H1 (cell line): ENCODE measurements around the gene KRT84. TPM values are rescaled to one million over a fixed set of nuclear protein-coding genes. Genes with fewer than 3 reads are reported as not detected.

Source experiments
- CTCF ChIA-PET: fragments of 300-600 bp; sonication (Branson Sonifier 250); formaldehyde crosslinking; loops from one replicate; lab custom pipeline; 2021; ENCODE audit not compliant: partially characterized antibody; lab: Charles Lee
- POLR2A ChIA-PET: fragments of 300-600 bp; sonication (Branson Sonifier 250); formaldehyde crosslinking; loops from one replicate; lab custom pipeline; 2021; ENCODE audit warnings: inconsistent platforms; ENCODE audit not compliant: partially characterized antibody; lab: Charles Lee
- DNase-seq, 2 experiments: peaks; one replicate each; pipeline versions ENCODE4 v3.0.0 to v3.0.0-alpha.2; 2010 to 2022; ENCODE audit warnings: low spot score in 2 of 2, low read depth in 1 of 2, mixed read lengths in 1 of 2
- FAIRE-seq: peaks from 2 replicates; lab custom pipeline; 2011; peaks lifted over from hg19 to GRCh38; lab: Jason Lieb, UNC
- H2AFZ ChIP-seq: 2 replicates; pipeline ENCODE4 v1.8.1; 2012; ENCODE audit warnings: low read length, inconsistent platforms
- H2AK5ac ChIP-seq: 2 replicates; pipeline ENCODE4 v1.6.1; 2013; ENCODE audit warnings: low read depth, low read length
- H2BK120ac ChIP-seq: replicated peaks from 2 replicates; pipeline ENCODE3; 2013; ENCODE audit warnings: low read depth, low read length, inconsistent platforms
- H2BK12ac ChIP-seq: 2 replicates; pipeline ENCODE4 v1.6.1; 2013; ENCODE audit warnings: low read depth, low read length
- H2BK15ac ChIP-seq: 2 replicates; pipeline ENCODE4 v1.6.1; 2013; ENCODE audit warnings: low read length
- H2BK20ac ChIP-seq: 2 replicates; pipeline ENCODE4 v1.6.1; 2013; ENCODE audit warnings: low read length
- H2BK5ac ChIP-seq: 2 replicates; pipeline ENCODE4 v1.6.1; 2013; ENCODE audit warnings: low read depth, low read length
- H3K14ac ChIP-seq: 2 replicates; pipeline ENCODE4 v1.6.1; 2013; ENCODE audit warnings: inconsistent platforms; ENCODE audit not compliant: insufficient read length
- H3K18ac ChIP-seq: 2 replicates; pipeline ENCODE4 v1.6.1; 2013; ENCODE audit warnings: low read length; ENCODE audit errors: extremely low read depth
- H3K23ac ChIP-seq: 2 replicates; pipeline ENCODE4 v1.6.1; 2013; ENCODE audit warnings: inconsistent platforms; ENCODE audit not compliant: insufficient read length
- H3K23me2 ChIP-seq: 2 replicates; pipeline ENCODE4 v1.6.1; 2013; ENCODE audit warnings: low read depth, low read length
- H3K27ac ChIP-seq: 2 replicates; pipeline ENCODE4 v1.6.1; 2011; ENCODE audit warnings: low read depth, low read length, inconsistent platforms
- H3K27me3 ChIP-seq, 4 experiments: replicated peaks in 1 of 4; 1 replicate in 1 of 4; 2 replicates in 3 of 4; pipeline versions ENCODE4 v1.6.1 to v1.8.1; 2011 to 2013; ENCODE audit warnings: low read length in 3 of 4, mild to moderate bottlenecking in 3 of 4, inconsistent platforms in 2 of 4, mixed read lengths in 2 of 4, moderate library complexity in 1 of 4; ENCODE audit not compliant: control insufficient read depth in 3 of 4, insufficient read depth in 3 of 4; ENCODE audit errors: extremely low read depth in 1 of 4
- H3K36me3 ChIP-seq, 4 experiments: 2 replicates each; pipeline versions ENCODE4 v1.6.1 to v1.8.1; 2011 to 2013; ENCODE audit warnings: mild to moderate bottlenecking in 4 of 4, low read length in 3 of 4, moderate library complexity in 2 of 4, control low read depth in 1 of 4, inconsistent platforms in 1 of 4; ENCODE audit not compliant: insufficient read depth in 4 of 4, control insufficient read depth in 2 of 4
- H3K4ac ChIP-seq: replicated peaks from 2 replicates; pipeline ENCODE3; 2013; ENCODE audit warnings: low read length, low read depth, mixed read lengths, inconsistent platforms; ENCODE audit not compliant: insufficient read length
- H3K4me1 ChIP-seq, 4 experiments: replicated peaks in 1 of 4; 1 replicate in 1 of 4; 2 replicates in 3 of 4; pipeline versions ENCODE4 v1.6.1 to v1.8.1; 2011 to 2013; ENCODE audit warnings: low read length in 3 of 4, inconsistent platforms in 2 of 4, mixed read lengths in 1 of 4; ENCODE audit not compliant: insufficient read depth in 4 of 4, control insufficient read depth in 3 of 4
- H3K4me2 ChIP-seq, 2 experiments: 2 replicates each; pipeline versions ENCODE4 v1.6.1 to v1.8.1; 2011 to 2013; ENCODE audit warnings: low read depth in 2 of 2, low read length in 2 of 2, control low read depth in 1 of 2, inconsistent platforms in 1 of 2, mild to moderate bottlenecking in 1 of 2; ENCODE audit not compliant: insufficient read depth in 1 of 2
- H3K4me3 ChIP-seq, 4 experiments: fragments of 200-600, 300-600 bp in 1 of 4; sonication (generic), shearing (Covaris generic), sonication (Bioruptor Twin) in 1 of 4; 2 replicates each; pipeline versions ENCODE4 v1.5.1 to v1.8.1; 2011 to 2016; ENCODE audit warnings: low read length in 4 of 4, low read depth in 3 of 4, control low read depth in 2 of 4, inconsistent platforms in 2 of 4, mild to moderate bottlenecking in 2 of 4, mixed read lengths in 1 of 4, moderate library complexity in 1 of 4; ENCODE audit not compliant: insufficient read depth in 2 of 4; ENCODE audit errors: extremely low read depth in 1 of 4
- H3K56ac ChIP-seq: replicated peaks from 2 replicates; pipeline ENCODE3; 2013; ENCODE audit warnings: low read depth, mild to moderate bottlenecking, mixed read lengths, low read length, inconsistent platforms; ENCODE audit not compliant: insufficient read length
- H3K79me1 ChIP-seq: 2 replicates; pipeline ENCODE4 v1.6.1; 2013; ENCODE audit warnings: low read depth, low read length, control low read depth
- H3K79me2 ChIP-seq, 2 experiments: 2 replicates each; pipeline versions ENCODE4 v1.6.1 to v1.8.1; 2012 to 2013; ENCODE audit warnings: low read length in 2 of 2, mild to moderate bottlenecking in 2 of 2, inconsistent platforms in 1 of 2; ENCODE audit not compliant: insufficient read depth in 2 of 2, control insufficient read depth in 1 of 2
- H3K9ac ChIP-seq, 4 experiments: replicated peaks in 1 of 4; 1 replicate in 1 of 4; 2 replicates in 3 of 4; pipeline versions ENCODE4 v1.6.1 to v1.8.1; 2011 to 2013; ENCODE audit warnings: low read depth in 3 of 4, low read length in 3 of 4, control low read depth in 2 of 4, mild to moderate bottlenecking in 2 of 4, moderate library complexity in 2 of 4, inconsistent platforms in 1 of 4; ENCODE audit errors: extremely low read depth in 1 of 4
- H3K9me3 ChIP-seq, 2 experiments: 2 replicates each; pipeline versions ENCODE4 v1.6.1 to v1.8.1; 2012 to 2013; ENCODE audit warnings: mild to moderate bottlenecking in 2 of 2, moderate library complexity in 2 of 2, control low read depth in 1 of 2, inconsistent platforms in 1 of 2, low read depth in 1 of 2, low read length in 1 of 2, mixed read lengths in 1 of 2; ENCODE audit not compliant: insufficient read depth in 2 of 2
- H4K20me1 ChIP-seq, 2 experiments: replicated peaks in 1 of 2; 2 replicates each; pipeline versions ENCODE3 to v1.8.1; 2011 to 2013; ENCODE audit warnings: inconsistent platforms in 2 of 2, low read length in 2 of 2, mild to moderate bottlenecking in 1 of 2; ENCODE audit not compliant: insufficient read depth in 2 of 2, control insufficient read depth in 1 of 2
- H4K5ac ChIP-seq: 2 replicates; pipeline ENCODE4 v1.6.1; 2013; ENCODE audit warnings: low read length, low read depth, mixed read lengths, inconsistent platforms; ENCODE audit not compliant: insufficient read length
- H4K8ac ChIP-seq: 2 replicates; pipeline ENCODE4 v1.8.0; 2013; ENCODE audit warnings: mild to moderate bottlenecking, moderate library complexity, low read length, inconsistent platforms; ENCODE audit not compliant: insufficient read depth; ENCODE audit errors: extremely low read depth
- H4K91ac ChIP-seq: replicated peaks from 2 replicates; pipeline ENCODE3; 2013; ENCODE audit warnings: low read length, mixed read lengths, inconsistent platforms; ENCODE audit not compliant: insufficient read length
- BACH1 ChIP-seq: IDR thresholded peaks from 2 replicates; pipeline ENCODE4 v1.6.1; 2012; ENCODE audit warnings: low read length, improper control_type of control experiment
- JUN ChIP-seq: IDR thresholded peaks from 2 replicates; pipeline ENCODE4 v1.6.1; 2011; ENCODE audit warnings: low read depth, mild to moderate bottlenecking, improper control_type of control experiment, low read length
- MAX ChIP-seq: IDR thresholded peaks from 2 replicates; pipeline ENCODE4 v1.6.1; 2012; ENCODE audit warnings: inconsistent platforms
- RBBP5 ChIP-seq: IDR thresholded peaks from 2 replicates; pipeline ENCODE4 v1.7.1; 2012; ENCODE audit warnings: low read depth, mild to moderate bottlenecking, inconsistent platforms, low read length, moderate library complexity, borderline replicate concordance
- SIRT6 ChIP-seq: IDR thresholded peaks from one replicate; pipeline ENCODE4 v1.7.1; 2012; ENCODE audit warnings: low read length, inconsistent platforms
- SRF ChIP-seq: IDR thresholded peaks from 2 replicates; pipeline ENCODE4 v1.6.1; 2011; ENCODE audit warnings: mild to moderate bottlenecking, low read depth, low read length, moderate library complexity
- WGBS, 2 experiments: shearing (Covaris generic) in 1 of 2; methylation state at CpG; one replicate each; pipeline versions ENCODE4 v1.1.6 to v1.1.7; 2013 to 2015; ENCODE audit warnings: low lambda C conversion rate in 2 of 2, mixed read lengths in 2 of 2, inconsistent platforms in 1 of 2, low coverage in 1 of 2, missing lambda C conversion rate in 1 of 2; ENCODE audit not compliant: insufficient replicate concordance in 2 of 2, insufficient coverage in 1 of 2, insufficient read length in 1 of 2; ENCODE audit errors: extremely low coverage in 1 of 2, missing lambda C conversion rate in 1 of 2; 5-methylcytosine and 5-hydroxymethylcytosine counted together
- polyA plus RNA-seq, 7 experiments: library from polyadenylated mRNA; depleted of rRNA in 3 of 7; stranded (reverse) in 5 of 7; unstranded in 2 of 7; fragments of >200 nt in 5 of 7; fragments of 200-250 nt in 2 of 7; gene quantifications; 1 replicate in 5 of 7; 2 replicates in 1 of 7; 4 replicates in 1 of 7; pipeline versions ENCODE4 v1.2.1 to v1.2.3, GENCODE V29; 2011 to 2013; ENCODE audit warnings: missing spikeins in 2 of 7, mixed read lengths in 2 of 7
- total RNA-seq: library from RNA; stranded (reverse); fragmentation: NEBNext Ultra II Directional; extraction: Animal tissue kit (Norgen Biotek cat#: 25700); gene quantifications from 2 replicates; pipeline ENCODE4 v1.2.1, GENCODE V29; 2021

Gene KRT84
- total and polyA plus RNA-seq, 2 of the 8 experiments (the other 6 are each of a cell fraction or from before 2014, with no cell fraction given): not detected

GRCh38 chr12:52346593-52346992 is 38.9 kb downstream of the KRT84 start:
- no peak overlapping the region for H3K4me2 ChIP-seq
- H4K91ac ChIP-seq: no peak overlapping the region
- H3K18ac ChIP-seq: no peak overlapping the region
- ChIA-PET CTCF (interaction anchor here (1.0 to 10.9 kb wide), 6 partner anchors 16 to 216 kb away, joined by 3 to 126 read pairs (median 6); no protein-coding TSS in a partner anchor), POLR2A (no interaction called here)
- H3K9me3 ChIP-seq: no peaks in the 10 kb centered on the region
- H2BK12ac ChIP-seq: no peak overlapping the region
- no peaks in the 10 kb centered on the region for H3K4me1 ChIP-seq
- H3K4ac ChIP-seq: no peak overlapping the region
- no peak overlapping the region for H2BK15ac ChIP-seq
- no peak overlapping the region for H2BK5ac ChIP-seq
- DNase-seq: no peak
- H4K20me1 ChIP-seq: no peaks in the 10 kb centered on the region
- no peak overlapping the region for H2AK5ac ChIP-seq
- no peaks in the 10 kb centered on the region for H3K23me2 ChIP-seq
- no peak overlapping the region for H3K23ac ChIP-seq
- no peaks in the 10 kb centered on the region for H3K36me3 ChIP-seq
- no peak overlapping the region for H3K27ac ChIP-seq
- H3K79me1 ChIP-seq: no peaks in the 10 kb centered on the region
- H2AFZ ChIP-seq: no peak overlapping the region
- WGBS, 2 experiments: 56% methylated on average over 4 of the region's 4 CpGs; no CpG with 5 or more reads in 1 of the 2 experiments
- no peak overlapping the region for H3K14ac ChIP-seq
- H4K8ac ChIP-seq: no peak overlapping the region
- no peak overlapping the region for H2BK120ac ChIP-seq
- no peak overlapping the region for H4K5ac ChIP-seq
- H3K9ac ChIP-seq: no peak overlapping the region
- H3K56ac ChIP-seq: no peak overlapping the region
- no peak overlapping the region for H3K4me3 ChIP-seq
- no peaks in the 10 kb centered on the region for H3K79me2 ChIP-seq
- H3K27me3 ChIP-seq: no peaks in the 10 kb centered on the region
- no peak for FAIRE-seq
- H2BK20ac ChIP-seq: no peak overlapping the region
- TF ChIP-seq JUN (no peak), BACH1 (no peak), SRF (no peak), RBBP5 (no peak), MAX (no peak), SIRT6 (no peak)
